EH (cell line): Measurements from ENCODE around the gene CAPN7.
A peak's percentile ranks its signal among the peaks of the same experiment; 100 is the strongest.

Experiments
- DNase-seq: peaks from one replicate; pipeline ENCODE4 v3.0.0-alpha.2; 2015; ENCODE audit warnings: low read depth

CAPN7 gene

DNA sequence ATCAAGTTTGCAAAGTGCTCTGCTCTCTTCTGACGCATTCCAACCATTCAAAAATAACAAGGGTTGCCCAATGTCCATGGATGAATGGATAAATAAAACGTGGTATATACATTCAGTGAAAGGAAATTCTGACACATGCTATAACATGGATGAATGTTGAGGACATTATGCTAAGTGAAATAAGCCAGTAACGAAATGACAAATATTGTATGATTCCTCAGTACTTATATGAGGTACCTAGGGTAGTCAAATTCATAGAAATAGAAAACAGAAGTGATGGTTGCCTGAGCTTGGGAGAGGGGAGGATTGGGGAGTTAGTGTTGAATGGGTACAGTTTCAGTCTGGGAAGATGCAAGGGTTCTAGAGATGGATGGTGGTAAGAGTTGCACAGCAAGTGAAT, 92.5 kb downstream of the CAPN7 start:
- DNase-seq: no peak

DNA sequence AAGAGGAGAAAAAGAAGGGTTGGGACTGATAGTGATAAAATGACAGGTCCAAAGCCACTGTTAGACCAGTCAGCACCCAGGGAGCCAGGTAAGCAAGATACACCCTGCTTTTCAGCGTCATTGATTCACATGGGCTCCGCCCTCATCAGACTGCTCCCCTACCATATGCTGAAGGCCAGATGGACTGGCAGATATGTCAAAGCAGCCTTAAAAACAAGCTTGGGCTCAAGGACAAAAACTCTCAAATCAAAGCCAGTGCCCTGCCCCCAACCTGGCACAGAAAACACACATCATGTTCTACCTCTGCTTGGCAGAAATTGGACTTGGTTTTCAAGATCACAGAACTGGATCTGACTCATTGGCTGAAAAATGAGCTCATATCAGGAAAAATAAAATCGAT, 93.0 kb downstream of the CAPN7 start:
- no peak for DNase-seq

DNA sequence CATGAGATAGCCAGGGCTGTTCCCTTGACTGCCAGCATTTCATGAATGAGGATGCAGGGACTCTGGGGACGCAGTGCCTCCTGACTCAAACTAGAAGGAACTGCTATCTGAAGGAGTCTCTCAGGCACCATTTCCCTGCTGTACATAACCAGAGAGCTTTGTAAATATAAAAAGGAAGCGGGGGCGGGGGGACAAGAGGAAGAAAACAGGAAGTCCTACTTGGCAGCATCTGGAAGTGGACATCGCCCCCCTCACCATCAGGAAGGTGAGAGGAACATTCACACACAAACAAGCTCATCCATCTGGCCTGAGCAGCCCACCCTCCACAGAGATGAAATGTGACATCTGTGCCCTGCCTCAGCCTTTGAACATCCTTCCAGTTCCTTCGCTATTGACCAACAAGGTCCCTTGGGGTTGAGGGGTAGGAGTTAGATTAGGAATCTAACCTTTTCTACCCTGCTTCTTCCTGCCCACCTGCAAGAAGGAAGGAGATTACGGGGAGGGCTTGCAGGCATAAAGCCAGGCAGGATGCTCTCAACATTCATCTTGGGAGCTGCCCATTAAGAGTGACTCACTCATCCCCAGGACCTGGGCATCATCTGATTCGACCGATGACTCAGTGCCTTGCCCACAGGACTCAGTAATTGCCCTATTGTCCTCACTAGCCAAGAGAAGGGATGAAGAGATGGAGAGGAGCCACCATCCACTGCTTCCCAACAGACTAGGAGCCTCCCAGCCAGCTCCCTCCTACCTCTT, 94.5 kb downstream of the CAPN7 start:
- peak; percentile 84 for DNase-seq

DNA sequence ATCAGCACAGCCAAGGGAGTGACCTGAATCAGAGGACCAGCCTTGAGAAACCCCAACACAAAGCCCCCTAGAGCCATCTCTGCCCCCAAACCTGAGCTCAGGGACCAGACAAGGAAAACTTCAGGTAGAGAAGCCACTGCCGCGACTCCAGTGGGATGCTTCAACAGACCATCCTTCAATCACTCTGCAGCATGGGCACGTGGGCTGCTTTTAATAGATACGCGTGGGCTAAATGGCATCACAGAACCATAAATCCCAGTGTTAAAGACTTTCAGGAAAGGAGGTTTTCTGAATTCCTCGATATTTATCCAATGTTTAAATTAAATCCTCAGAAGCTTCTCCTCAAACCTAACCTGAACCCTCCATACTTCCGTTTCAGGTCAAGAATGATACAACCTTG, 95.7 kb downstream of the CAPN7 start:
- no peak for DNase-seq
